ENCODE measurements around the gene ACOT13.

DNA sequence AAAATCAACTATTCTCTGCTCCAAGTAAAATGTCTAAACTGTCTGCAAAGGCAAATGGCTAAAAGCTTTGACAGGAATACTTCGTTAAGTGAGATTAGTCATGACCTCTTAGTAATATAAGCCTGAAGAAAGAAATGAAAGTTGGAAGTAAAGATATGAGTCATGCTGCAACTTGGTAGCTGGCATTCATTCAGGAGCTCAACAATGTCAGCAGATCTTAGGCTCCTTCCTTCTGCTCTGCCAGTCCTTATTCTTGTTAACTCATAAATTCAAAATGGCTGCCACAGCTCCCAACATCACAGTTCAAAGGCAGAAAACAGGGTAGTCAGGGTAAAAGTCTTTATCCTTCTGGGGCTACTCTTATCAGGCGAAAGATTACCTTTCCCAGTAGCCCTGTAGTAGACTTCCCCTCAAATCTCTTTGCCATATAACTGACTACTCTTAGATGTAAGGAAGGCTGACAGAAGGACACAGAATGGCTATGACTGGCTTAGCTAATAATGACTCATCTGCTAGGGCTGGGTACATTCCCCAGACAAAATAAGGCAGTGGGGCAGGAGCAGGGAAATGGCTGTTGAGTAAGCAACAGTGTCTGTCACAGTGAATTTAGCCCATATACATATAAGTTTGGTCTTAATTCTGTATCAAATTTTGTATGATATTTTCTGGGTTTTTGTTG is 76.5 kb downstream of the ACOT13 start:
- TF ChIP-seq, protein P1, sequence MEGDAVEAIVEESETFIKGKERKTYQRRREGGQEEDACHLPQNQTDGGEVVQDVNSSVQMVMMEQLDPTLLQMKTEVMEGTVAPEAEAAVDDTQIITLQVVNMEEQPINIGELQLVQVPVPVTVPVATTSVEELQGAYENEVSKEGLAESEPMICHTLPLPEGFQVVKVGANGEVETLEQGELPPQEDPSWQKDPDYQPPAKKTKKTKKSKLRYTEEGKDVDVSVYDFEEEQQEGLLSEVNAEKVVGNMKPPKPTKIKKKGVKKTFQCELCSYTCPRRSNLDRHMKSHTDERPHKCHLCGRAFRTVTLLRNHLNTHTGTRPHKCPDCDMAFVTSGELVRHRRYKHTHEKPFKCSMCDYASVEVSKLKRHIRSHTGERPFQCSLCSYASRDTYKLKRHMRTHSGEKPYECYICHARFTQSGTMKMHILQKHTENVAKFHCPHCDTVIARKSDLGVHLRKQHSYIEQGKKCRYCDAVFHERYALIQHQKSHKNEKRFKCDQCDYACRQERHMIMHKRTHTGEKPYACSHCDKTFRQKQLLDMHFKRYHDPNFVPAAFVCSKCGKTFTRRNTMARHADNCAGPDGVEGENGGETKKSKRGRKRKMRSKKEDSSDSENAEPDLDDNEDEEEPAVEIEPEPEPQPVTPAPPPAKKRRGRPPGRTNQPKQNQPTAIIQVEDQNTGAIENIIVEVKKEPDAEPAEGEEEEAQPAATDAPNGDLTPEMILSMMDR (IDR thresholded peaks at IDR 0.05): no peak
- TF ChIP-seq POLR2AphosphoS5 (IDR thresholded peaks at IDR 0.05) (no peak), POLR2A (IDR thresholded peaks at IDR 0.05) (no peak)
